Measurements from ENCODE around the gene STARD8.

STARD8 gene

DNA sequence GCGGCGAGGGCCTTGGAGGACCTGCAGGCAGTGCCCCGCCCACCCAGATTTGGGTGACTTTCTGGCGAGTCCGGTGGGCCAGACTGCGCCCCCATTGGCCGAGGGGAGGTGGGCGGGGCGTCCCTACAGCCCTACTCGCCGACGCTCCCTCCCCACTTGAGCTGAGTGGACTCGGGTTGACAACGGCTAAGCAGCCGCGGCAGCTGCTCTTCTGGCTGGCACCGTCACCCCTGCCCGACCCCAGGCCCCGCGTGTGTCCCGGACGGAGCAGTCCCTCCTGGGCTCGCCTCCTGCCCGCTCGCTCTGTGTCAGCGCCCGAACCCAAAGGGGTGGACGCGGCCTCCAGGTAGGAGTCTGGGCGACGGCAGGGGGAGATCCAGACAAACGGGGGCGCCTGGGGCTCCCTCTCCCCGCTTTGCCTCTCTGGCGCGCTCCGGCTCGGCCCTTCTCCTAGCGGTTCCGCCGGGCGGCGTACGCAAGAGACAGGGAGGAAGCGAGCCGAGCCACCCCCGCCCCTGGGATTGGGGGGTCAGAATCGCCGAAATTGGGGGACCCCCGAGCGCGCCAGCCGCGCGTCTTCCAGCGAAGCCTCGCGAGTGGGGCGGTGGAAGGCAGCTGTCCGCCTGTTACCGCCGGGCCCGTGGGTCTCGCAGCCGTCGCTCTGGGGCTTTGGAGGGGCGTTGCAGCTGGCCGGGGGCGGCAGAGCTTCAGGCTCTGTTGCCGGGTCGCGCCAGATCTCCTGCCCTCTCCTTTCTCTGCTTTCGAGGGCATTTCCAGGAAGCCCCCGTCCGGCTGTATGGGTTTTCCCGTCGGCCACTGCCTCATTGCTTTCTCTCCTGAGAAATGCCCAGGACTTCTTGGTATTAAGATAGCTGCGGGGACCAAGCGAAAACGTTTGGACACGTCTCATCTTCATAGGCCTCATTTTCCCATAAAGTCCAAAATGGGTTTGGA lies 46.3 kb downstream of the STARD8 start:
- peak; percentile 11 for DNase-seq

DNA sequence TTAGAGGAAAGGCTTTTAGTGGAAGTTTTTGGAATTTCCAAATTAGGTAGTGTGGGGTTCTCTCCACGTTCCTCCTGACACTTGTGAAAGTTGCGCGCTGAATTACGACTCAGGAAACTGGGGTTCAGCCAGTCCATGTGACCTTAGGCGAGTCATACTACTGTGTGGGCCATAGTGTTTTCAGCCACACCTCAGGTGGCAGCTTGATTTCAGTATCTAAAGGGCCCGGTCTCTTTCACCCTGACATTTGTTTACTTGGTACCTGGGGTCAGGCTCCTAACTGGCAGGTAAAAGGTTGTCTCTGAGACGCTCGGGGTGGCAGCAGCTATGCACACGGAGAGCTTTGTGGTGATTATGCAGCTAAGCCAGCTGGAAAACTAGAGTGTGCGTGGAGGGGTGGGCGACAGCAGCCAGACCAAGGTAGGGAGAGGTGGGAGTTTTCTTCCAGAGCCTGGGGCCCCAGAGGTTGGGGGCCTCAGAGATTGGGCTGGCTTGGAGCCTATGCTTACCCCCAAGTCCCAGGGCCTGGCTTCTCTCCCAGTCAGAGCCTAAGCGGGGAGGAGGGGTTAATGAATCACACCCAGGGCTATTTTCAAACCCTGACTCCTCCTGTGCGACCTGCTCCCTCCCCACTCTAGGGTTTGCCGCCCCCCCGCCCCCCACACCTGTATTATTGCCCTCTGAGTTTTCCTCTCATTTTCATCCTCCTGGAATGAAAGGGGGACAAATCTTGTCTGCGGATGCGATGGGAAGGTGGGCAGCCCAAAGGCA lies 47.2 kb downstream of the STARD8 start:
- DNase-seq = no peak

- no peak for DNase-seq
These were observed 47.9 kb downstream of the STARD8 start for GRCh38 chrX:68695206-68695845.

- DNase-seq = no peak
These were observed 49.0 kb downstream of the STARD8 start for GRCh38 chrX:68696267-68696990.

DNA sequence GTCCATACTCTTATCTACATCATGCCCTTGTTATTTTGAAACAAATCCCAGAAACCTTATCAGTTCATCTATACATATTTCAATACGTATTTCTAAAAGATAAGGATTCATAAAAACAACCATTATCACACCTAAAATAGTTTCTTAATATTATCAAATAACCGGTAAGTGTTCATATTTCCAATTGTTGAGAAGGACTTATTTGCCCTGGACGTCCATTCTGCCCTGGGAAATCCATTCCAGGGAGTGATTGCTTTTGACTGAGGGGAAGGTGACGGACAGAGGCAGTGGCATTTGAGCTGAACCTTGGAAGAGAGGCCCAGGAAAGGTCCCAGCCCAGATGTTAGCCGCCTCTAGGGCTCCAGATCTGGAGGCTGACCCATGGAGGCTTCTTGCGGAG lies 49.6 kb downstream of the STARD8 start:
- no peak for DNase-seq

GRCh38 chrX:68697465-68698125 lies 50.1 kb downstream of the STARD8 start:
- DNase-seq = no peak

GRCh38 chrX:68698942-68699341 lies 51.5 kb downstream of the STARD8 start:
- DNase-seq = no peak

- DNase-seq = no peak
These were observed 52.7 kb downstream of the STARD8 start for GRCh38 chrX:68699960-68700746.

DNA sequence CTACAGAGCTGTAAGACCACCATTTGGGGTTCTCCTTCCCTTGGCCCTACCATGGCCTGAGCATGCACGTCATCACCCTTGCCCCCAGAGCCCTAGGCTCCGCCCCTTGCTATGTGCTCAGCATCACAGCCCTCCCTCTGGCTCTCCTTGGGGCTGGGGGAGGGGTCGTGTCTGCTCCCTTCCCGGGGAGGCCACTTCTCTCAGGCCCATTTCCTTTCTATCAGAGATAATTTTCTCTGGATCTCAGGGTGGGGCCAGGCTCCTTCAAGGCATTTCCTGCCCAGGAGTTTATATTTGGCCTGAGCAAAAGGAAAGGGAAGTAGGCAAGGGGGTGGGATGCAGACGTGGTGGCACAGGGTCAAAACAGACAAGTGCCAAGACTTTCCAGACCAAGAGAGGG lies 55.9 kb downstream of the STARD8 start:
- no peak for DNase-seq

- DNase-seq = no peak
These were observed 56.4 kb downstream of the STARD8 start for GRCh38 chrX:68703846-68704245.

DNA sequence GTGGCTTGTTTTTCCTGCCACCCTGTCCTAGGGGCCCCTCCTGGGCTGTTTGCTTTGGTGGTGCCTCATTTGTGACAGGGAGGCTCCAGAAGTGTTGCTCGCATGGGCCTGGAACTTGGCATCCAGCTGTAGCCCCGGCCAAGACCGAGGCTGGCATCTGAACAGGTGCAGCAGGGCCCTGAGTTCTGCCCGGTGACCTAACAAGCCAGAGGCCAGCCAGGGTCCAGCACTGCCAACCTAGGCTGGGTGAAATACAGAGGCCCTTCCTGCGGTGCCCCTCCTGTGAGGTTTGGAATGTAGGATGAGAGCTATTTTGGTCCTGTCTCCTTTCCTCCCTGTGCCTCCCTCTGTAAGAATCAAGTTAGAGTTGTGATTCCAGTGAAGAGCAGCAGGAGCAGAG lies 58.5 kb downstream of the STARD8 start:
- DNase-seq = no peak

- no peak for DNase-seq
These were observed 61.2 kb downstream of the STARD8 start for GRCh38 chrX:68708503-68709290.

GRCh38 chrX:68710870-68711576 lies 63.6 kb downstream of the STARD8 start:
- no peak for DNase-seq

DNA sequence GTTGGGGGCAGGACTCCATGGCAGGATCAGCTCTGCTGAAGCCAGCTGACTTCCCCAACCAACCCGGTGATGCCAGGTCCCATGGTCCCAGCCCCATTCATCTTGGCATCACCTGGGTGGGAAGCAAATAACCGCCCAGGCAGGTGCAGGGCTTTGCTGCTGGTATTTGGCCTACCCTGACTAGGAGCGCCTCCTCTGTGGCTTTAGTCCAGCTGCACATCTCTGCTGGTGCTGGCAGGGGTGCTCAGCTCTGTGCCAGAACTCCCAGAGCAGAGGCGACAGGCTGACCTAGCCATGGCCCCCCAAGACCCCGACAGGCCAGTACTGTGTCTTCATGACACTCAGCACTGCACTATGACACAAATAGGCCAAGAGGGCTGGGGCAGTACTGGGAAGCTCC lies 64.4 kb downstream of the STARD8 start:
- no peak for DNase-seq

DNA sequence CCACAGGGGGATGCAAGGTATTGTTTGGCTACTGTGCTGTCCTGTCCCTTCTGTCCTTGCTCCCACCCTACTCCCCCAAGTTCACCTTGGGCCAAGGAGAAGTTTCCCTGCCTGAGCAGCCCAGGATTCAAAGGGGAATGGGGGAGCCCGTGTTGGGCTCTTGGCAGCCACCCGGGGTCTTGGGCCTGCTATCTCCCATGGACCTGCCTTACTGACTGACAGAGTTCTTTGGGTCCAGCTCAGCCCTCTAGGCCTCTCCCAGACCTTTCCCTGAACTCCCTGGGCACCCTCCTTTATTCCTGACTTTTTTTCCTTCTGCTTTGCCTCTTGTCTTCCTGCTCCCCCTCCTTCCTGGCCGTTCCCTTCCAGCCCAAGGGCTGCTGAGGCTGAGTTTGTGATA lies 67.4 kb downstream of the STARD8 start:
- DNase-seq = no peak

- no peak for DNase-seq
These were observed 69.7 kb downstream of the STARD8 start for GRCh38 chrX:68717196-68717595.

DNA sequence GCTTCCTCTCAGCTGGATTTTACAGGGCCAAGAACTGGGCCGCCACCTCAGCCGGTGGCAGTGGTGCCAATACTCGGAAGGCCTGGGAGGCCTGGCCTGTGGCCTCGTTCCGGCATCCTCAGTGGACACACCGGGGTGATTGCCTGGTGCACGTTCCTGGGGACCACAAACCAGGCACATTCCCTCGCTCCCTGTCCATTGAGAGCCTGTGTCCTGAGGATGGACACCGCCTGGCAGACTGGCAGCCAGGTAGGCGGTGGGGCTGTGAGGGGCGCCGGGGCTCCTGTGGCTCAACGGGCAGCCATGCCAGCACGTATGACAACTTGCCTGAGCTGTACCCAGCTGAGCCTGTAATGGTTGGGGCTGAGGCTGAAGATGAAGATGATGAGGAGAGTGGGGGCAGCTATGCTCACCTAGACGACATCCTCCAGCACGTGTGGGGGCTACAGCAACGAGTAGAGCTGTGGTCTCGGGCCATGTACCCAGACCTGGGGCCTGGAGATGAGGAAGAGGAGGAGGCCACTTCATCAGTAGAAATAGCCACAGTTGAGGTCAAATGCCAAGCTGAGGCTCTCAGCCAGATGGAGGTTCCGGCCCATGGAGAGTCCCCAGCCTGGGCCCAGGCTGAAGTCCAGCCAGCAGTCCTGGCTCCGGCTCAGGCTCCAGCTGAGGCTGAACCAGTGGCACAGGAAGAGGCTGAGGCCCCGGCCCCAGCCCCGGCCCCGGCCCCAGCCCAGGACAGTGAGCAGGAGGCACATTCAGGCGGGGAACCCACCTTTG lies 70.4 kb downstream of the STARD8 start:
- DNase-seq = no peak

DNA sequence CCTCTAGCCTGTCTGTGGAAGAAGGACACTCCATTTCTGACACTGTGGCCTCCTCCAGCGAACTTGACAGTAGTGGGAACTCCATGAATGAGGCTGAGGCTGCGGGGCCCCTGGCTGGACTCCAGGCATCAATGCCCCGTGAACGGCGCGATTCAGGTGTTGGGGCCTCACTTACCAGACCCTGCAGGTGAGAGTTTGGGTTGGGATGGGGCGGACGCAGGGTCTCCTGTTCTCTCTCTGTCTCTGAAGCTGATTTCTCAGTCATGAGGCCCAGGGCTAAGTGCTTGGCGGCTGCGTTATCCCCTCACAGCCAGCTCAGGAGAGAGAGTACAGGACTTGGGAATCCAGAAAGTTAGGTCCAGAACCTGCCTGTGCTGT lies 71.0 kb downstream of the STARD8 start:
- no peak for DNase-seq
